HL-60 (cell line): ENCODE measurements around the gene AMOT.

Source experiments
- CTCF ChIP-seq: IDR thresholded peaks from one replicate; pipeline ENCODE4 v1.5.1; 2011; ENCODE audit warnings: low read length, control low read depth, inconsistent platforms; ENCODE audit not compliant: insufficient read depth
- POLR2AphosphoS5 ChIP-seq: IDR thresholded peaks from 2 replicates; pipeline ENCODE4 v1.6.1; 2012; ENCODE audit warnings: low read depth
- TF ChIP-seq, protein P1 (sequence below): IDR thresholded peaks from 2 replicates; pipeline ENCODE4 v1.6.1; 2012; ENCODE audit warnings: low read depth; ENCODE audit not compliant: insufficient replicate concordance

GRCh38 chrX:112736310-112736709 lies 104.3 kb downstream of the AMOT start:
- TF ChIP-seq CTCF = no peak
- TF ChIP-seq, protein P1, sequence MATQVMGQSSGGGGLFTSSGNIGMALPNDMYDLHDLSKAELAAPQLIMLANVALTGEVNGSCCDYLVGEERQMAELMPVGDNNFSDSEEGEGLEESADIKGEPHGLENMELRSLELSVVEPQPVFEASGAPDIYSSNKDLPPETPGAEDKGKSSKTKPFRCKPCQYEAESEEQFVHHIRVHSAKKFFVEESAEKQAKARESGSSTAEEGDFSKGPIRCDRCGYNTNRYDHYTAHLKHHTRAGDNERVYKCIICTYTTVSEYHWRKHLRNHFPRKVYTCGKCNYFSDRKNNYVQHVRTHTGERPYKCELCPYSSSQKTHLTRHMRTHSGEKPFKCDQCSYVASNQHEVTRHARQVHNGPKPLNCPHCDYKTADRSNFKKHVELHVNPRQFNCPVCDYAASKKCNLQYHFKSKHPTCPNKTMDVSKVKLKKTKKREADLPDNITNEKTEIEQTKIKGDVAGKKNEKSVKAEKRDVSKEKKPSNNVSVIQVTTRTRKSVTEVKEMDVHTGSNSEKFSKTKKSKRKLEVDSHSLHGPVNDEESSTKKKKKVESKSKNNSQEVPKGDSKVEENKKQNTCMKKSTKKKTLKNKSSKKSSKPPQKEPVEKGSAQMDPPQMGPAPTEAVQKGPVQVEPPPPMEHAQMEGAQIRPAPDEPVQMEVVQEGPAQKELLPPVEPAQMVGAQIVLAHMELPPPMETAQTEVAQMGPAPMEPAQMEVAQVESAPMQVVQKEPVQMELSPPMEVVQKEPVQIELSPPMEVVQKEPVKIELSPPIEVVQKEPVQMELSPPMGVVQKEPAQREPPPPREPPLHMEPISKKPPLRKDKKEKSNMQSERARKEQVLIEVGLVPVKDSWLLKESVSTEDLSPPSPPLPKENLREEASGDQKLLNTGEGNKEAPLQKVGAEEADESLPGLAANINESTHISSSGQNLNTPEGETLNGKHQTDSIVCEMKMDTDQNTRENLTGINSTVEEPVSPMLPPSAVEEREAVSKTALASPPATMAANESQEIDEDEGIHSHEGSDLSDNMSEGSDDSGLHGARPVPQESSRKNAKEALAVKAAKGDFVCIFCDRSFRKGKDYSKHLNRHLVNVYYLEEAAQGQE = no peak
- TF ChIP-seq POLR2AphosphoS5 = no peak
